Fibroblast of the aortic adventitia (primary cell): ENCODE data around the gene ELK3. TPM values are rescaled to one million over a fixed set of nuclear protein-coding genes. Genes with fewer than 3 reads are reported as not detected.
A peak's percentile ranks its signal among the peaks of the same experiment; 100 is the strongest.

Experiments used
- DNase-seq: peaks from one replicate; pipeline ENCODE4 v3.0.0-alpha.2; 2010; ENCODE audit warnings: low read depth
- H3K4me3 ChIP-seq: 2 replicates; pipeline ENCODE4 v1.5.1; 2011; ENCODE audit warnings: low read depth, mild to moderate bottlenecking, control low read depth, low read length, moderate library complexity
- total RNA-seq: library from RNA; depleted of rRNA; stranded (reverse); fragments of >200 nt; gene quantifications from 2 replicates; pipeline ENCODE4 v1.2.3, GENCODE V29; 2012; ENCODE audit warnings: low replicate concordance
- TF ChIP-seq, protein P1 (sequence below): IDR thresholded peaks from 2 replicates; pipeline ENCODE4 v1.5.1; 2011; ENCODE audit warnings: mild to moderate bottlenecking, low read length, control low read depth, inconsistent platforms; ENCODE audit not compliant: insufficient read depth

The ELK3 gene
- total RNA-seq, 1 donor: 75.0 TPM

GRCh38 chr12:96185914-96186313, 8.3 kb upstream of the ELK3 start:
- no peak overlapping the region for H3K4me3 ChIP-seq
- TF ChIP-seq, protein P1, sequence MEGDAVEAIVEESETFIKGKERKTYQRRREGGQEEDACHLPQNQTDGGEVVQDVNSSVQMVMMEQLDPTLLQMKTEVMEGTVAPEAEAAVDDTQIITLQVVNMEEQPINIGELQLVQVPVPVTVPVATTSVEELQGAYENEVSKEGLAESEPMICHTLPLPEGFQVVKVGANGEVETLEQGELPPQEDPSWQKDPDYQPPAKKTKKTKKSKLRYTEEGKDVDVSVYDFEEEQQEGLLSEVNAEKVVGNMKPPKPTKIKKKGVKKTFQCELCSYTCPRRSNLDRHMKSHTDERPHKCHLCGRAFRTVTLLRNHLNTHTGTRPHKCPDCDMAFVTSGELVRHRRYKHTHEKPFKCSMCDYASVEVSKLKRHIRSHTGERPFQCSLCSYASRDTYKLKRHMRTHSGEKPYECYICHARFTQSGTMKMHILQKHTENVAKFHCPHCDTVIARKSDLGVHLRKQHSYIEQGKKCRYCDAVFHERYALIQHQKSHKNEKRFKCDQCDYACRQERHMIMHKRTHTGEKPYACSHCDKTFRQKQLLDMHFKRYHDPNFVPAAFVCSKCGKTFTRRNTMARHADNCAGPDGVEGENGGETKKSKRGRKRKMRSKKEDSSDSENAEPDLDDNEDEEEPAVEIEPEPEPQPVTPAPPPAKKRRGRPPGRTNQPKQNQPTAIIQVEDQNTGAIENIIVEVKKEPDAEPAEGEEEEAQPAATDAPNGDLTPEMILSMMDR: no peak
- no peak for DNase-seq

DNA sequence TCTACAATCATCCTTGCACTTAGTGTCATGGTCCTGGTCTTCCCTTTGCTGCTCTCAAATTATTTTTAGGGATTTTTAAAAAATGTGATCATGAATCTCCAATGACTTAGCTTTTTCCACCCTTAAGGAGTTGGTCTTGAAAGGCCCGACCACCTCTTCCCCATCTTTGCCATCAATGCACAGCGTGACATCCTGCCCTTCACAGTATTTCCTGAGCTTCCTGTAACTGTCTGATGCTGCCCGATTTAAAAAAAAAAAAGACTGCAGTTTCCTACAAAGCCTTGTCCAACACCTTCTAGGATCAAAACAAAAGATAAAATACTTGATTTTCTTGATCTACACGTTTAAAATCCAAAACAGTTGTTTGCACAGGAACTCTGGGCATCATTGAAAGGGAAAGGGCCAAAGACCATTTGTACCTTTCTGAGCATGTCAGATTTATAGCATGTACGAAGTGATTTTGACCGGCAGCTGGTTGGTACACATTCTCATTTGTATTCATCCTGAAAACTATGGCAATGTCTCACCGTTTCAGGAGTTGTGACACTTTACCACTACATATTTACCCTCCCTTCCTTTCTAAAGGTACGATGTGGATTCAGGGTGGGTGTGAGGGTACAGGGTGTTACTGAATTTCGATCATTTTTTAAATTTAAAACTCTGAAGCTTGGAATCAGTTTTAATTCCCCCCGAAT, 7.4 kb upstream of the ELK3 start:
- H3K4me3 ChIP-seq: no peak overlapping the region
- DNase-seq: no peak
- TF ChIP-seq, protein P1: no peak

DNA sequence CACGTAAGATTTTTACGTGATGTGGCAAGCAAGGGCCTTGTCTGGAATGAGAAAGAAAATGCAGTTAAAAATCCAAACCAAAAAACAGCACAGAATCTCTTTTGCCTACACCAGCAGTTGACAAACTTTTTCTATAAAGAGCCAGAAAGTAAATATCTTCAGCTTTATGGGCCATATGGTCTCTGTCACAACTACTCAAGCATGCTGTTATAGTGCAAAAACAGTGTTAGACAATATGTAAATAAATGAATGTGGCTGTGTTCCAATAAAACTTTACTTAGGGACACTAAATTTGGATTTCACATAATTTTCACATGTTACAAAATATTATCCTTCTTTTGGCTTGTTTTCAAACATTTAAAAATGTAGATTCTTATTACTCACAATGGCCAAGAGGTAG, 6.2 kb upstream of the ELK3 start:
- H3K4me3 ChIP-seq: no peak overlapping the region
- no peak for DNase-seq
- TF ChIP-seq, protein P1: no peak

GRCh38 chr12:96189781-96190180, 4.4 kb upstream of the ELK3 start:
- H3K4me3 ChIP-seq: no peak overlapping the region
- TF ChIP-seq, protein P1: no peak
- DNase-seq: no peak

DNA sequence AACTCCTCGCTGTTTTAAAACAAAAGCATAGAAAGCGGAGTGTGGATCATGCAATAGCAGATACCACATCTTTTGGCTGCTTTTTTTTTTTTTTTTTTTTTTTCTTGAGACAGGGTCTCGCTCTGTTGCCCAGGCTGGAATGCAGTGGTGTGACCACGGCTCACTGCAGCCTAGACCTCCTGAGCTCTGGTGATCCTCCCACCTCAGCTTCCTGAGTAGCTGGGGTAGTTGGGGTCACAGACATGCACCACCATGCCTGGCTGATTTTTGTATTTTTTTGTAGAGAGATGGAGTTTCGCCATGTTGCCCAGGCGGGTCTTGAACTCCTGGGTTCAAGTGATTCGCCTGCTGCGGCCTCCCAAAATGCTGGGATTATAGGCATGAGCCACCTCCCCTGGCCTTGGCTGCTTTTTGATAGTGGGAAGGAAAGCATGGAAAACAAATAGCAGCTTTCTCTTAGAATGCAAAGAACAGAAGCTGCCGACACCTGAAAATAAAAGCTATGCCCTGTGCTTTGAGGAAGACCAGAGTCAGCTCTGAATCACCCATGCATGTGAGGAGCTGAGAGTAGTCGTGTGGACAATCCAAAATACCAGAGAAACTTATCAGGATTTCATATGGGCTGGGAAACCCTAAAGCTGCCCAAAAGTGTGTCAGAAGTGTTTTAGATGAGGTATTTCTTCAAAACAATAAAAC, 3.6 kb upstream of the ELK3 start:
- H3K4me3 ChIP-seq: no peak overlapping the region
- TF ChIP-seq, protein P1: no peak
- peak; percentile 79 for DNase-seq

DNA sequence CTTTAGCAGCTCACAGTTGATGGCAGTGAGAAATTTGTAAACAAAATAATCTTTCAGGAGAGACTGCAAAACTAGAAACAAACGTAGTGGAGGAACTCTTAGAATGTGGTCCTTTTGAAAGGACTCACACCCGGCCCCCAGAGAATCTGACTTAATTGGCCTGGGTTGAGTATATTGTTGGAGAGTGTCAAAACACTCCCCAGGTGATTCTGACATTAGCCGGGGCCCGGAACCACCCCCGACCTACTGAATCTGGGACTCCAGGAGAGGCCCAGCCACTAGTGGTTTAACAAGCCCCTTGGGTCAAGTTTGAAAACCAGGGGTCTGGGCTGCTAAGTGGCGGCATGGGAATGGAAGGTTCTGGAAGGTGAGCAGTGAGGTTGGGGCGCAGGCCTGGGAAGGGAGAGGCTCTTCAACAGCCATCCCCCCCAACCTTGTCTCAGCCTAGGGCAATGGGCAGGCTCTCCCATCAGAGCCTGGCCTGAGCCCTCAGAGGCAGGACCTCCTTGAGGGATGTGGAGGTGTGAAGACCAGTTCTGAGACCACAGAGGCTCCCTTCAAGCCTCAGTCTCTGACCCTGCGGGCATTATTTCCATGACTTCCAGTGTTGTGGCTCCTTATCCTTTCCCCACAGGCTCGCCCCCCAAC, 1.1 kb upstream of the ELK3 start:
- TF ChIP-seq, protein P1: no peak
- H3K4me3 ChIP-seq: no peak overlapping the region
- no peak for DNase-seq
